HEK293 (cell line): Measurements from ENCODE around the gene COL3A1.

ENCODE experiments used
- HOXA7 ChIP-seq: sonication (generic); formaldehyde crosslinking; IDR thresholded peaks from 2 replicates; pipeline ENCODE4 v1.8.1; 2022; ENCODE audit warnings: missing genetic modification reagents, borderline replicate concordance
- PRDM4 ChIP-seq: fragments of 450-650 bp; formaldehyde crosslinking; IDR thresholded peaks from 2 replicates; pipeline ENCODE4 v1.5.1; 2017; ENCODE audit warnings: missing biosample characterization, missing genetic modification characterization
- PRDM6 ChIP-seq: fragments of 450-650 bp; formaldehyde crosslinking; IDR thresholded peaks from 2 replicates; pipeline ENCODE4 v1.5.1; 2017; ENCODE audit warnings: missing biosample characterization, missing genetic modification characterization
- REST ChIP-seq: fragments of 450-650 bp; formaldehyde crosslinking; IDR thresholded peaks from 2 replicates; pipeline ENCODE4 v1.5.1; 2016; ENCODE audit warnings: missing biosample characterization, missing genetic modification characterization
- ZNF138 ChIP-seq: fragments of 450-650 bp; formaldehyde crosslinking; IDR thresholded peaks from 2 replicates; pipeline ENCODE4 v1.5.1; 2016; ENCODE audit warnings: missing biosample characterization, missing genetic modification characterization, borderline replicate concordance
- ZNF140 ChIP-seq: fragments of 450-650 bp; formaldehyde crosslinking; IDR thresholded peaks from 2 replicates; pipeline ENCODE4 v1.5.1; 2016; ENCODE audit warnings: missing biosample characterization, missing genetic modification characterization
- ZNF184 ChIP-seq: fragments of 450-650 bp; IDR thresholded peaks from 2 replicates; pipeline ENCODE4 v1.5.1; 2018; ENCODE audit warnings: missing biosample characterization, mild to moderate bottlenecking, missing genetic modification characterization
- ZNF350 ChIP-seq: fragments of 450-650 bp; formaldehyde crosslinking; IDR thresholded peaks from 2 replicates; pipeline ENCODE4 v1.5.0; 2017; ENCODE audit warnings: missing biosample characterization, mild to moderate bottlenecking, missing genetic modification characterization
- ZNF677 ChIP-seq: fragments of 450-650 bp; IDR thresholded peaks from 2 replicates; pipeline ENCODE4 v1.5.0; 2018; ENCODE audit warnings: missing biosample characterization, mild to moderate bottlenecking, missing genetic modification characterization, moderate library complexity
- ZNF76 ChIP-seq: fragments of 450-650 bp; formaldehyde crosslinking; IDR thresholded peaks from 2 replicates; pipeline ENCODE4; 2016; ENCODE audit warnings: low read depth, missing biosample characterization, missing genetic modification characterization, borderline replicate concordance
- TF ChIP-seq, protein P1 (sequence below): fragments of 450-650 bp; formaldehyde crosslinking; IDR thresholded peaks from 2 replicates; pipeline ENCODE4 v1.5.1; 2016; ENCODE audit warnings: missing biosample characterization, missing genetic modification characterization
- TF ChIP-seq, protein P2 (sequence below): fragments of 450-650 bp; formaldehyde crosslinking; IDR thresholded peaks from 2 replicates; pipeline ENCODE4 v1.5.1; 2016; ENCODE audit warnings: missing biosample characterization, missing genetic modification characterization

DNA sequence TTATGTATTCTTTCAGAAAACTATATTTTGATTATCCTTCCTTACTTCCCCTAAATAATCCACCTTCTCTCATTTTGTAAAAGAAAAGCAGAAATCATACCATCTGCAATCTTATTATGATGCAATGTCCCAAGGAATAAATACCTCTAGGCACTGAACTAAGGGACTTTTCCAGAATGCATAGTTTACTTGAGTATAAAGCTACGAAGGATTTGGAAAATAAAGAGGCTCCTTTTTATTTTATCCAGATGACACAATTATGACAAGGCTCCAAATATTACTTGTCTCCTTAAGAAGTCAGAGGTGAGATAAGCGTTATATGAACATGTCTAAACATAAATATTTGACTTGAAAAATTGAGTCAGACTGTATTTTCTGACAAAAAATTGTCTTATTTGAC is 72.1 kb downstream of the COL3A1 start:
- TF ChIP-seq REST (tag by site-specific recombination): no peak
- TF ChIP-seq, protein P1, sequence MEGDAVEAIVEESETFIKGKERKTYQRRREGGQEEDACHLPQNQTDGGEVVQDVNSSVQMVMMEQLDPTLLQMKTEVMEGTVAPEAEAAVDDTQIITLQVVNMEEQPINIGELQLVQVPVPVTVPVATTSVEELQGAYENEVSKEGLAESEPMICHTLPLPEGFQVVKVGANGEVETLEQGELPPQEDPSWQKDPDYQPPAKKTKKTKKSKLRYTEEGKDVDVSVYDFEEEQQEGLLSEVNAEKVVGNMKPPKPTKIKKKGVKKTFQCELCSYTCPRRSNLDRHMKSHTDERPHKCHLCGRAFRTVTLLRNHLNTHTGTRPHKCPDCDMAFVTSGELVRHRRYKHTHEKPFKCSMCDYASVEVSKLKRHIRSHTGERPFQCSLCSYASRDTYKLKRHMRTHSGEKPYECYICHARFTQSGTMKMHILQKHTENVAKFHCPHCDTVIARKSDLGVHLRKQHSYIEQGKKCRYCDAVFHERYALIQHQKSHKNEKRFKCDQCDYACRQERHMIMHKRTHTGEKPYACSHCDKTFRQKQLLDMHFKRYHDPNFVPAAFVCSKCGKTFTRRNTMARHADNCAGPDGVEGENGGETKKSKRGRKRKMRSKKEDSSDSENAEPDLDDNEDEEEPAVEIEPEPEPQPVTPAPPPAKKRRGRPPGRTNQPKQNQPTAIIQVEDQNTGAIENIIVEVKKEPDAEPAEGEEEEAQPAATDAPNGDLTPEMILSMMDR (tag by site-specific recombination): no peak
- TF ChIP-seq PRDM4 (tag by site-specific recombination): no peak
- TF ChIP-seq ZNF140 (tag by site-specific recombination): no peak
- no peak for TF ChIP-seq ZNF350 (tag by site-specific recombination)
- TF ChIP-seq, protein P2, sequence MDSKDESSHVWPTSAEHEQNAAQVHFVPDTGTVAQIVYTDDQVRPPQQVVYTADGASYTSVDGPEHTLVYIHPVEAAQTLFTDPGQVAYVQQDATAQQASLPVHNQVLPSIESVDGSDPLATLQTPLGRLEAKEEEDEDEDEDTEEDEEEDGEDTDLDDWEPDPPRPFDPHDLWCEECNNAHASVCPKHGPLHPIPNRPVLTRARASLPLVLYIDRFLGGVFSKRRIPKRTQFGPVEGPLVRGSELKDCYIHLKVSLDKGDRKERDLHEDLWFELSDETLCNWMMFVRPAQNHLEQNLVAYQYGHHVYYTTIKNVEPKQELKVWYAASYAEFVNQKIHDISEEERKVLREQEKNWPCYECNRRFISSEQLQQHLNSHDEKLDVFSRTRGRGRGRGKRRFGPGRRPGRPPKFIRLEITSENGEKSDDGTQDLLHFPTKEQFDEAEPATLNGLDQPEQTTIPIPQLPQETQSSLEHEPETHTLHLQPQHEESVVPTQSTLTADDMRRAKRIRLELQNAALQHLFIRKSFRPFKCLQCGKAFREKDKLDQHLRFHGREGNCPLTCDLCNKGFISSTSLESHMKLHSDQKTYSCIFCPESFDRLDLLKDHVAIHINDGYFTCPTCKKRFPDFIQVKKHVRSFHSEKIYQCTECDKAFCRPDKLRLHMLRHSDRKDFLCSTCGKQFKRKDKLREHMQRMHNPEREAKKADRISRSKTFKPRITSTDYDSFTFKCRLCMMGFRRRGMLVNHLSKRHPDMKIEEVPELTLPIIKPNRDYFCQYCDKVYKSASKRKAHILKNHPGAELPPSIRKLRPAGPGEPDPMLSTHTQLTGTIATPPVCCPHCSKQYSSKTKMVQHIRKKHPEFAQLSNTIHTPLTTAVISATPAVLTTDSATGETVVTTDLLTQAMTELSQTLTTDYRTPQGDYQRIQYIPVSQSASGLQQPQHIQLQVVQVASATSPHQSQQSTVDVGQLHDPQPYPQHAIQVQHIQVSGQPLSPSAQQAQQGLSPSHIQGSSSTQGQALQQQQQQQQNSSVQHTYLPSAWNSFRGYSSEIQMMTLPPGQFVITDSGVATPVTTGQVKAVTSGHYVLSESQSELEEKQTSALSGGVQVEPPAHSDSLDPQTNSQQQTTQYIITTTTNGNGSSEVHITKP (tag by site-specific recombination): no peak
- no peak for TF ChIP-seq PRDM6 (tag by site-specific recombination)
- TF ChIP-seq ZNF677 (tag by site-specific recombination): no peak
- TF ChIP-seq ZNF76 (tag by site-specific recombination): no peak
- TF ChIP-seq HOXA7 (CRISPR knock-in tag): no peak
- no peak for TF ChIP-seq ZNF138
- TF ChIP-seq ZNF184 (tag by site-specific recombination): no peak
